Liver (tissue), 9 donors: Measurements from ENCODE around the gene MTERF4. TPM values are rescaled to one million over a fixed set of nuclear protein-coding genes. Genes with fewer than 3 reads are reported as not detected.

Experiments
- DNase-seq: peaks from one replicate; pipeline ENCODE4 v3.0.0-alpha.2; 2017; ENCODE audit warnings: low spot score
- H3K27ac ChIP-seq, 2 donors: one replicate each; pipeline ENCODE4 v1.7.0; 2013; ENCODE audit warnings: inconsistent platforms in 2 of 2, low read length in 2 of 2, control low read depth in 1 of 2, low read depth in 1 of 2, mild to moderate bottlenecking in 1 of 2
- H3K27me3 ChIP-seq, 4 donors: one replicate each; pipeline versions ENCODE4 v1.6.1 to v1.7.0; 2013; ENCODE audit warnings: low read length in 3 of 4, inconsistent platforms in 1 of 4, mild to moderate bottlenecking in 1 of 4, moderate library complexity in 1 of 4; ENCODE audit not compliant: control insufficient read depth in 4 of 4, insufficient read depth in 4 of 4
- H3K36me3 ChIP-seq, 4 donors: one replicate each; pipeline versions ENCODE4 v1.6.1 to v1.7.0; 2013; ENCODE audit warnings: low read length in 3 of 4, mild to moderate bottlenecking in 3 of 4, low read depth in 1 of 4, moderate library complexity in 1 of 4; ENCODE audit not compliant: control insufficient read depth in 4 of 4, insufficient read depth in 3 of 4
- H3K4me1 ChIP-seq, 4 donors: one replicate each; pipeline versions ENCODE4 v1.6.1 to v1.7.0; 2013; ENCODE audit warnings: low read length in 3 of 4, mild to moderate bottlenecking in 3 of 4, moderate library complexity in 1 of 4; ENCODE audit not compliant: control insufficient read depth in 4 of 4, insufficient read depth in 4 of 4
- H3K4me3 ChIP-seq, 3 donors: one replicate each; pipeline versions ENCODE4 v1.6.1 to v1.7.0; 2013; ENCODE audit warnings: low read length in 3 of 3, control low read depth in 1 of 3, low read depth in 1 of 3, mild to moderate bottlenecking in 1 of 3
- H3K9ac ChIP-seq, 2 donors: one replicate each; pipeline ENCODE4 v1.7.0; 2013; ENCODE audit warnings: low read length in 2 of 2, mild to moderate bottlenecking in 2 of 2, moderate library complexity in 2 of 2, control low read depth in 1 of 2, low read depth in 1 of 2
- H3K9me3 ChIP-seq, 4 donors: one replicate each; pipeline versions ENCODE4 v1.6.1 to v1.7.0; 2013; ENCODE audit warnings: low read length in 3 of 4; ENCODE audit not compliant: control insufficient read depth in 4 of 4
- ATF3 ChIP-seq: IDR thresholded peaks from 2 replicates; pipeline ENCODE4 v1.6.1; 2016; ENCODE audit warnings: antibody characterized with exemption
- CTCF ChIP-seq: fragments of 150-350 bp; IDR thresholded peaks from 2 replicates; pipeline ENCODE4 v1.5.1; 2017; ENCODE audit warnings: improper control_type of control experiment, low read depth, low read length; ENCODE audit not compliant: missing input control
- EGR1 ChIP-seq, 2 donors: IDR thresholded peaks; 2 replicates each; pipeline ENCODE4 v1.6.1; 2016 to 2018; ENCODE audit warnings: antibody characterized with exemption in 2 of 2, low read depth in 2 of 2
- FOXA1 ChIP-seq: IDR thresholded peaks from 2 replicates; pipeline ENCODE4 v1.6.1; 2016; ENCODE audit warnings: antibody characterized with exemption
- FOXA2 ChIP-seq: IDR thresholded peaks from 2 replicates; pipeline ENCODE4 v1.6.1; 2016; ENCODE audit warnings: antibody characterized with exemption
- GABPA ChIP-seq, 2 donors: IDR thresholded peaks in 1 of 2; conservative IDR thresholded peaks in 1 of 2; 2 replicates each; pipeline ENCODE4 v1.6.1; 2016; ENCODE audit warnings: antibody characterized with exemption in 2 of 2, mild to moderate bottlenecking in 1 of 2, moderate library complexity in 1 of 2
- HNF4A ChIP-seq, 2 donors: conservative IDR thresholded peaks; 2 replicates each; pipeline ENCODE4 v1.6.1; 2016; ENCODE audit warnings: antibody characterized with exemption in 2 of 2, mild to moderate bottlenecking in 2 of 2
- HNF4G ChIP-seq: IDR thresholded peaks from 2 replicates; pipeline ENCODE4 v1.6.1; 2016; ENCODE audit warnings: antibody characterized with exemption
- JUND ChIP-seq, 2 donors: IDR thresholded peaks; 2 replicates each; pipeline ENCODE4 v1.6.1; 2016; ENCODE audit warnings: antibody characterized with exemption in 2 of 2
- NR2F2 ChIP-seq: IDR thresholded peaks from 2 replicates; pipeline ENCODE4 v1.6.1; 2016; ENCODE audit warnings: antibody characterized with exemption
- RAD21 ChIP-seq, 2 donors: IDR thresholded peaks; 2 replicates each; pipeline ENCODE4 v1.6.1; 2016; ENCODE audit warnings: antibody characterized with exemption in 2 of 2, mild to moderate bottlenecking in 2 of 2
- RXRA ChIP-seq, 2 donors: IDR thresholded peaks; 2 replicates each; pipeline ENCODE4 v1.6.1; 2017 to 2018; ENCODE audit warnings: antibody characterized with exemption in 2 of 2, mild to moderate bottlenecking in 1 of 2
- SP1 ChIP-seq: IDR thresholded peaks from 2 replicates; pipeline ENCODE4 v1.6.1; 2018; ENCODE audit warnings: antibody characterized with exemption, mild to moderate bottlenecking
- TAF1 ChIP-seq: conservative IDR thresholded peaks from 2 replicates; pipeline ENCODE4 v1.6.1; 2016; ENCODE audit warnings: antibody characterized with exemption, mild to moderate bottlenecking
- YY1 ChIP-seq: IDR thresholded peaks from 2 replicates; pipeline ENCODE4 v1.6.1; 2016; ENCODE audit warnings: antibody characterized with exemption, mild to moderate bottlenecking
- WGBS: extraction: QIAGEN DNeasy Blood & Tissue Kit; methylation state at CpG from one replicate; pipeline ENCODE4 v1.1.7; 2013; 5-methylcytosine and 5-hydroxymethylcytosine counted together
- polyA plus RNA-seq, 2 donors: library from polyadenylated mRNA; stranded (reverse) in 1 of 2; unstranded in 1 of 2; fragments of 200-250 nt in 1 of 2; fragments of >200 nt in 1 of 2; fragmentation: Nextera tagmentation in 1 of 2; extraction: Ambion mirVana in 1 of 2; gene quantifications; one replicate each; pipeline versions ENCODE4 v1.2.1 to v1.2.3, GENCODE V29; 2013 to 2015
- total RNA-seq, 2 donors: library from RNA; depleted of rRNA; stranded (reverse); fragments of >200 nt; gene quantifications; one replicate each; pipeline ENCODE4 v1.2.3, GENCODE V29; 2014
- TF ChIP-seq, protein P1 (sequence below): IDR thresholded peaks from 2 replicates; pipeline ENCODE4 v1.6.1; 2016; ENCODE audit warnings: antibody characterized with exemption
- TF ChIP-seq, protein P2 (sequence below): IDR thresholded peaks from 2 replicates; pipeline ENCODE4 v1.6.1; 2016; ENCODE audit warnings: antibody characterized with exemption
- TF ChIP-seq, protein P3 (sequence below): IDR thresholded peaks from 2 replicates; pipeline ENCODE4 v1.6.1; 2016; ENCODE audit warnings: antibody characterized with exemption, mild to moderate bottlenecking
- donor health status: healthy.
- donor health status: healthy.
- donor health status: healthy.
- donor health status: healthy.
- donor health status: healthy.

The MTERF4 gene
- total and polyA plus RNA-seq, 4 donors = 13.3 to 36.7 (median 20.3) TPM

GRCh38 chr2:241126771-241127202 lies 24.7 kb upstream of the MTERF4 start:
- DNase-seq = no peak
- Histone ChIP-seq H3K9me3 (no peaks in the 10 kb centered on the region), H3K4me3 (no peak overlapping the region), H3K9ac (no peak overlapping the region), H3K4me1 (peaks cover 0 to 4% (median 2%) of the 10 kb centered on the region in 4 donors), H3K27ac (no peak overlapping the region), H3K36me3 (no peaks in the 10 kb centered on the region), H3K27me3 (no peaks in the 10 kb centered on the region)
- TF ChIP-seq HNF4G = no peak
- no peak for TF ChIP-seq ATF3
- TF ChIP-seq NR2F2 = no peak
- WGBS = 97% methylated on average over 18 of the region's 18 CpGs

DNA sequence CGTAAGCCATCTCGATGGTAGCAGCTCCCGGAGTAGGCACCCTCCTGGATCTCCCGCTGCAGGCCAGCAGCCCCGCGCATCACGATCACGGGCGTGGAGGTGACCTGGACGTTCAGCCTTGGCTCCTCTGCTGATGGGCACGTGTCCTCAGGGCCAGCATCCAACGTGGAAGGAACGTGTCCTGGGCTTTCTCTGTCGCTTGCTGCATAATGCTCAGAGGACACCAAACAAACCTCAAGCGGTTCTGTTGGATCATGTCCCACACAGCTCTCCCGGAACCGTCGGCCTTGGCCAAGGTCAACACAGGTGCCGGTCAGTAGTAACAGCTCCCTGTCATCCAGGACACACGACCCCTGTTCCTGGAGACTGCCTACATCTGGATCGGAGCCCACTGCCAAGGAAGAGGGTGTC lies 24.1 kb upstream of the MTERF4 start:
- no peak overlapping the region for H3K4me3 ChIP-seq
- TF ChIP-seq FOXA1 (no peak), JUND (IDR thresholded peaks at IDR 0.05) (no peak), ATF3 (no peak), FOXA2 (no peak)
- TF ChIP-seq, protein P1, sequence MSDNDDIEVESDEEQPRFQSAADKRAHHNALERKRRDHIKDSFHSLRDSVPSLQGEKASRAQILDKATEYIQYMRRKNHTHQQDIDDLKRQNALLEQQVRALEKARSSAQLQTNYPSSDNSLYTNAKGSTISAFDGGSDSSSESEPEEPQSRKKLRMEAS = no peak
- H3K4me1 ChIP-seq = peaks cover 0 to 4% (median 2%) of the 10 kb centered on the region in 4 donors
- WGBS = 62% methylated on average over 21 of the region's 21 CpGs
- H3K9me3 ChIP-seq = no peaks in the 10 kb centered on the region
- no peaks in the 10 kb centered on the region for H3K36me3 ChIP-seq
- no peak overlapping the region for H3K9ac ChIP-seq
- no peaks in the 10 kb centered on the region for H3K27me3 ChIP-seq
- no peak for DNase-seq
- no peak overlapping the region for H3K27ac ChIP-seq

DNA sequence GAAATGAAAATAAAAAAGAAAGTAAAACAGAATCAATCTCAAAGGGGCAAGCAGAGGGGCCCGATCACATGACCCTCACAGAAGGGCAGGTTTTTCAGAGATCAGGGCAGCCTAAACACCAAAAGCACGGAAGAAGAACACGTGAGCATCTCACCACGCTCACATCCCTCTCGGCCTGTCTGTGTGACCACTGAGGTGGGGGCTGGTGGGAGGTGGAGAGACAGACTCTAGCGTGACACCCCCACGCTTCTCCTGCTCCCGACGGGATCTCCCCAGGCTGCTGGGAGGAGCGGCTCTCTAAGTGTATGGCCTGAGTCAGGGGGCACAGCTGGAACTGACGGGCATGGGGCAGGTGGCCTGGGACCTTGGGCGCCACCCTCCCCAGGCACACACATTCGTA lies 23.5 kb upstream of the MTERF4 start:
- Histone ChIP-seq H3K4me3 (no peak overlapping the region), H3K9ac (no peak overlapping the region), H3K9me3 (no peaks in the 10 kb centered on the region), H3K27ac (no peak overlapping the region), H3K36me3 (no peaks in the 10 kb centered on the region), H3K27me3 (no peaks in the 10 kb centered on the region), H3K4me1 (peaks cover 0 to 4% (median 2%) of the 10 kb centered on the region in 4 donors)
- no peak for DNase-seq
- TF ChIP-seq SP1 = no peak
- TF ChIP-seq GABPA (IDR thresholded peaks at IDR 0.05 in 1 of 2, conservative IDR thresholded peaks at IDR 0.05 in 1 of 2) = no peak
- no peak for TF ChIP-seq CTCF
- TF ChIP-seq HNF4G = no peak
- TF ChIP-seq YY1 = no peak
- no peak for TF ChIP-seq TAF1
- TF ChIP-seq, protein P2, sequence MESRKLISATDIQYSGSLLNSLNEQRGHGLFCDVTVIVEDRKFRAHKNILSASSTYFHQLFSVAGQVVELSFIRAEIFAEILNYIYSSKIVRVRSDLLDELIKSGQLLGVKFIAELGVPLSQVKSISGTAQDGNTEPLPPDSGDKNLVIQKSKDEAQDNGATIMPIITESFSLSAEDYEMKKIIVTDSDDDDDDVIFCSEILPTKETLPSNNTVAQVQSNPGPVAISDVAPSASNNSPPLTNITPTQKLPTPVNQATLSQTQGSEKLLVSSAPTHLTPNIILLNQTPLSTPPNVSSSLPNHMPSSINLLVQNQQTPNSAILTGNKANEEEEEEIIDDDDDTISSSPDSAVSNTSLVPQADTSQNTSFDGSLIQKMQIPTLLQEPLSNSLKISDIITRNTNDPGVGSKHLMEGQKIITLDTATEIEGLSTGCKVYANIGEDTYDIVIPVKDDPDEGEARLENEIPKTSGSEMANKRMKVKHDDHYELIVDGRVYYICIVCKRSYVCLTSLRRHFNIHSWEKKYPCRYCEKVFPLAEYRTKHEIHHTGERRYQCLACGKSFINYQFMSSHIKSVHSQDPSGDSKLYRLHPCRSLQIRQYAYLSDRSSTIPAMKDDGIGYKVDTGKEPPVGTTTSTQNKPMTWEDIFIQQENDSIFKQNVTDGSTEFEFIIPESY = no peak
- TF ChIP-seq JUND (IDR thresholded peaks at IDR 0.05) = no peak
- no peak for TF ChIP-seq HNF4A (conservative IDR thresholded peaks at IDR 0.05)
- TF ChIP-seq FOXA1 = no peak
- no peak for TF ChIP-seq EGR1 (IDR thresholded peaks at IDR 0.05; ENCODE audit: low read depth in 2 of 2)
- TF ChIP-seq, protein P1 = no peak
- no peak for TF ChIP-seq FOXA2
- TF ChIP-seq, protein P3, sequence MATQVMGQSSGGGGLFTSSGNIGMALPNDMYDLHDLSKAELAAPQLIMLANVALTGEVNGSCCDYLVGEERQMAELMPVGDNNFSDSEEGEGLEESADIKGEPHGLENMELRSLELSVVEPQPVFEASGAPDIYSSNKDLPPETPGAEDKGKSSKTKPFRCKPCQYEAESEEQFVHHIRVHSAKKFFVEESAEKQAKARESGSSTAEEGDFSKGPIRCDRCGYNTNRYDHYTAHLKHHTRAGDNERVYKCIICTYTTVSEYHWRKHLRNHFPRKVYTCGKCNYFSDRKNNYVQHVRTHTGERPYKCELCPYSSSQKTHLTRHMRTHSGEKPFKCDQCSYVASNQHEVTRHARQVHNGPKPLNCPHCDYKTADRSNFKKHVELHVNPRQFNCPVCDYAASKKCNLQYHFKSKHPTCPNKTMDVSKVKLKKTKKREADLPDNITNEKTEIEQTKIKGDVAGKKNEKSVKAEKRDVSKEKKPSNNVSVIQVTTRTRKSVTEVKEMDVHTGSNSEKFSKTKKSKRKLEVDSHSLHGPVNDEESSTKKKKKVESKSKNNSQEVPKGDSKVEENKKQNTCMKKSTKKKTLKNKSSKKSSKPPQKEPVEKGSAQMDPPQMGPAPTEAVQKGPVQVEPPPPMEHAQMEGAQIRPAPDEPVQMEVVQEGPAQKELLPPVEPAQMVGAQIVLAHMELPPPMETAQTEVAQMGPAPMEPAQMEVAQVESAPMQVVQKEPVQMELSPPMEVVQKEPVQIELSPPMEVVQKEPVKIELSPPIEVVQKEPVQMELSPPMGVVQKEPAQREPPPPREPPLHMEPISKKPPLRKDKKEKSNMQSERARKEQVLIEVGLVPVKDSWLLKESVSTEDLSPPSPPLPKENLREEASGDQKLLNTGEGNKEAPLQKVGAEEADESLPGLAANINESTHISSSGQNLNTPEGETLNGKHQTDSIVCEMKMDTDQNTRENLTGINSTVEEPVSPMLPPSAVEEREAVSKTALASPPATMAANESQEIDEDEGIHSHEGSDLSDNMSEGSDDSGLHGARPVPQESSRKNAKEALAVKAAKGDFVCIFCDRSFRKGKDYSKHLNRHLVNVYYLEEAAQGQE = no peak
- TF ChIP-seq RXRA (IDR thresholded peaks at IDR 0.05) = no peak
- TF ChIP-seq RAD21 (IDR thresholded peaks at IDR 0.05) = no peak
- TF ChIP-seq NR2F2 = no peak
- no peak for TF ChIP-seq ATF3
- 95% methylated on average over 13 of the region's 13 CpGs for WGBS
